Mucosa of rectum (tissue), 2 donors: Measurements from ENCODE around the gene TACSTD2.

Source experiments
- H3K27ac ChIP-seq, 2 donors: one replicate each; pipeline ENCODE4 v1.7.0; 2013; ENCODE audit warnings: inconsistent platforms in 2 of 2, low read depth in 2 of 2, low read length in 2 of 2
- H3K27me3 ChIP-seq, 2 donors: one replicate each; pipeline ENCODE4 v1.7.0; 2013; ENCODE audit warnings: low read length in 2 of 2; ENCODE audit not compliant: control insufficient read depth in 2 of 2, insufficient read depth in 2 of 2
- H3K36me3 ChIP-seq, 2 donors: one replicate each; pipeline ENCODE4 v1.7.0; 2013; ENCODE audit warnings: low read length in 2 of 2; ENCODE audit not compliant: control insufficient read depth in 2 of 2, insufficient read depth in 2 of 2
- H3K4me1 ChIP-seq, 2 donors: one replicate each; pipeline ENCODE4 v1.7.0; 2013; ENCODE audit warnings: low read length in 2 of 2, mild to moderate bottlenecking in 1 of 2; ENCODE audit not compliant: control insufficient read depth in 2 of 2, insufficient read depth in 2 of 2
- H3K4me3 ChIP-seq, 2 donors: one replicate each; pipeline ENCODE4 v1.7.0; 2013; ENCODE audit warnings: low read length in 2 of 2
- H3K9ac ChIP-seq, 2 donors: one replicate each; pipeline ENCODE4 v1.7.0; 2013; ENCODE audit warnings: low read length in 2 of 2, low read depth in 1 of 2, mild to moderate bottlenecking in 1 of 2
- H3K9me3 ChIP-seq, 2 donors: one replicate each; pipeline ENCODE4 v1.7.0; 2013; ENCODE audit warnings: low read length in 2 of 2; ENCODE audit not compliant: control insufficient read depth in 2 of 2
- donor health status: healthy.
- donor health status: Normal muscosa, but diverticular disease.

The TACSTD2 gene

GRCh38 chr1:58581641-58582040 lies 4.6 kb upstream of the TACSTD2 start:
- Histone ChIP-seq H3K36me3 (no peaks in the 10 kb centered on the region), H3K4me1 (peaks cover 4 to 13% of the 10 kb centered on the region in 2 donors), H3K9ac (no peak overlapping the region), H3K4me3 (no peak overlapping the region), H3K27ac (no peak overlapping the region), H3K9me3 (no peaks in the 10 kb centered on the region), H3K27me3 (peaks cover 1 to 7% of the 10 kb centered on the region in 2 donors)

- peaks cover 8 to 14% of the 10 kb centered on the region in 2 donors for H3K4me1 ChIP-seq
- H3K9ac ChIP-seq = no peak overlapping the region
- no peak overlapping the region for H3K27ac ChIP-seq
- H3K27me3 ChIP-seq = peaks cover 9 to 11% of the 10 kb centered on the region in 2 donors
- no peaks in the 10 kb centered on the region for H3K36me3 ChIP-seq
- no peak overlapping the region for H3K4me3 ChIP-seq
- H3K9me3 ChIP-seq = no peaks in the 10 kb centered on the region
These were observed 3.1 kb upstream of the TACSTD2 start for GRCh38 chr1:58580186-58580585.

GRCh38 chr1:58577654-58578030 lies 590 bp upstream of the TACSTD2 start:
- Histone ChIP-seq H3K36me3 (no peaks in the 10 kb centered on the region), H3K27ac (no peak overlapping the region), H3K27me3 (peaks cover 9 to 14% of the 10 kb centered on the region in 2 donors), H3K4me1 (peaks cover 8 to 9% of the 10 kb centered on the region in 2 donors), H3K4me3 (peak overlapping the region; percentile 53 to 54), H3K9me3 (no peaks in the 10 kb centered on the region), H3K9ac (no peak overlapping the region)

GRCh38 chr1:58576325-58576726 lies 726 bp downstream of the TACSTD2 start:
- H3K9ac ChIP-seq = no peak overlapping the region
- H3K27ac ChIP-seq = no peak overlapping the region

GRCh38 chr1:58575551-58576324 lies 1.3 kb downstream of the TACSTD2 start:
- Histone ChIP-seq H3K27me3 (peaks cover 9 to 14% of the 10 kb centered on the region in 2 donors), H3K36me3 (no peaks in the 10 kb centered on the region), H3K27ac (no peak overlapping the region), H3K4me1 (peaks cover 8 to 9% of the 10 kb centered on the region in 2 donors), H3K4me3 (peak overlapping the region in 1 of 2 donors; percentile 50), H3K9ac (no peak overlapping the region), H3K9me3 (no peaks in the 10 kb centered on the region)

More at GRCh38 chr1:58576325-58576726, 726 bp downstream of the TACSTD2 start:
- peaks cover 8 to 9% of the 10 kb centered on the region in 2 donors for H3K4me1 ChIP-seq
- no peaks in the 10 kb centered on the region for H3K9me3 ChIP-seq
- H3K4me3 ChIP-seq = peak overlapping the region; percentile 53 to 54
- H3K36me3 ChIP-seq = no peaks in the 10 kb centered on the region
- H3K27me3 ChIP-seq = peaks cover 9 to 14% of the 10 kb centered on the region in 2 donors

GRCh38 chr1:58574816-58575215 lies 2.2 kb downstream of the TACSTD2 start:
- Histone ChIP-seq H3K9ac (no peak overlapping the region), H3K4me1 (peaks cover 8 to 9% of the 10 kb centered on the region in 2 donors), H3K9me3 (no peaks in the 10 kb centered on the region), H3K27me3 (peaks cover 9 to 14% of the 10 kb centered on the region in 2 donors), H3K27ac (no peak overlapping the region), H3K36me3 (no peaks in the 10 kb centered on the region), H3K4me3 (no peak overlapping the region)

GRCh38 chr1:58573705-58574591 lies 3.1 kb downstream of the TACSTD2 start:
- H3K9me3 ChIP-seq = no peaks in the 10 kb centered on the region
- no peak overlapping the region for H3K27ac ChIP-seq
- peaks cover 9 to 14% of the 10 kb centered on the region in 2 donors for H3K27me3 ChIP-seq
- no peaks in the 10 kb centered on the region for H3K36me3 ChIP-seq
- H3K4me1 ChIP-seq = peaks cover 8 to 9% of the 10 kb centered on the region in 2 donors
- H3K4me3 ChIP-seq = no peak overlapping the region
- H3K9ac ChIP-seq = no peak overlapping the region

- Histone ChIP-seq H3K4me1 (peaks cover 8 to 9% of the 10 kb centered on the region in 2 donors), H3K36me3 (no peaks in the 10 kb centered on the region), H3K27me3 (peaks cover 9 to 14% of the 10 kb centered on the region in 2 donors), H3K9ac (no peak overlapping the region), H3K9me3 (no peaks in the 10 kb centered on the region), H3K27ac (no peak overlapping the region), H3K4me3 (no peak overlapping the region)
These were observed 3.9 kb downstream of the TACSTD2 start for GRCh38 chr1:58573138-58573537.

- no peaks in the 10 kb centered on the region for H3K9me3 ChIP-seq
- no peak overlapping the region for H3K27ac ChIP-seq
- no peaks in the 10 kb centered on the region for H3K36me3 ChIP-seq
- no peak overlapping the region for H3K4me3 ChIP-seq
- H3K4me1 ChIP-seq = peaks cover 5 to 6% of the 10 kb centered on the region in 2 donors
- H3K27me3 ChIP-seq = peaks cover 9 to 12% of the 10 kb centered on the region in 2 donors
- no peak overlapping the region for H3K9ac ChIP-seq
These were observed 4.4 kb downstream of the TACSTD2 start for GRCh38 chr1:58572690-58573089.

- H3K27me3 ChIP-seq = peaks cover 7 to 8% of the 10 kb centered on the region in 2 donors
- H3K4me1 ChIP-seq = peaks cover under 1 to 3% of the 10 kb centered on the region in 2 donors
- no peaks in the 10 kb centered on the region for H3K36me3 ChIP-seq
- H3K9ac ChIP-seq = no peak overlapping the region
- H3K4me3 ChIP-seq = no peak overlapping the region
- no peaks in the 10 kb centered on the region for H3K9me3 ChIP-seq
- H3K27ac ChIP-seq = no peak overlapping the region
These were observed 5.4 kb downstream of the TACSTD2 start for GRCh38 chr1:58571616-58572015.
